A549 (cell line): ENCODE results near the gene TBXT.

Source experiments
- CEBPB ChIP-seq, 2 experiments: fragments of >200 bp in 1 of 2; sonication (Bioruptor Twin) in 1 of 2; formaldehyde crosslinking in 1 of 2; IDR thresholded peaks; 2 replicates each; pipeline ENCODE4 v1.6.1; 2012 to 2016
- CHD2 ChIP-seq: fragments of 150-350 bp; IDR thresholded peaks from 2 replicates; pipeline ENCODE4 v1.6.1; 2014; ENCODE audit warnings: low read length; ENCODE audit not compliant: partially characterized antibody
- HDAC2 ChIP-seq: fragments of 200-600 bp; sonication (generic); IDR thresholded peaks from 2 replicates; pipeline ENCODE4 v1.6.1; 2016
- HOXA7 ChIP-seq: fragments of 250-450 bp; sonication (Bioruptor Pico); IDR thresholded peaks from 2 replicates; pipeline ENCODE4 v1.5.0; 2020; ENCODE audit warnings: mild to moderate bottlenecking, moderate library complexity
- JUN ChIP-seq, 2 experiments: fragments of >200 bp; sonication (Bioruptor Twin); formaldehyde crosslinking; IDR thresholded peaks; 2 replicates in 1 of 2; 3 replicates in 1 of 2; pipeline ENCODE4 v1.6.1; 2016 to 2017
- MAX ChIP-seq: IDR thresholded peaks from 2 replicates; pipeline ENCODE4 v1.6.1; 2012
- MAZ ChIP-seq: fragments of 150-350 bp; IDR thresholded peaks from 2 replicates; pipeline ENCODE4 v1.6.1; 2014; ENCODE audit warnings: antibody characterized with exemption, low read depth, low read length, borderline replicate concordance
- MYC ChIP-seq: IDR thresholded peaks from 2 replicates; pipeline ENCODE4 v1.6.1; 2012; ENCODE audit warnings: mild to moderate bottlenecking, inconsistent platforms, low read length, improper control_type of control experiment, borderline replicate concordance
- SREBF2 ChIP-seq: fragments of 450-650 bp; IDR thresholded peaks from 2 replicates; pipeline ENCODE4 v1.6.1; 2014; ENCODE audit warnings: mild to moderate bottlenecking, moderate library complexity
- TF ChIP-seq, protein P1 (sequence below): fragments of >200 bp; sonication (Bioruptor Twin); formaldehyde crosslinking; IDR thresholded peaks from 3 replicates; pipeline ENCODE4 v1.5.1; 2016

- TF ChIP-seq JUN (IDR thresholded peaks at IDR 0.05) (no peak), CHD2 (no peak), MYC (no peak), SREBF2 (no peak), CEBPB (IDR thresholded peaks at IDR 0.05) (no peak), MAX (no peak), MAZ (no peak), HOXA7 (CRISPR knock-in tag) (no peak), HDAC2 (no peak)
- TF ChIP-seq, protein P1, sequence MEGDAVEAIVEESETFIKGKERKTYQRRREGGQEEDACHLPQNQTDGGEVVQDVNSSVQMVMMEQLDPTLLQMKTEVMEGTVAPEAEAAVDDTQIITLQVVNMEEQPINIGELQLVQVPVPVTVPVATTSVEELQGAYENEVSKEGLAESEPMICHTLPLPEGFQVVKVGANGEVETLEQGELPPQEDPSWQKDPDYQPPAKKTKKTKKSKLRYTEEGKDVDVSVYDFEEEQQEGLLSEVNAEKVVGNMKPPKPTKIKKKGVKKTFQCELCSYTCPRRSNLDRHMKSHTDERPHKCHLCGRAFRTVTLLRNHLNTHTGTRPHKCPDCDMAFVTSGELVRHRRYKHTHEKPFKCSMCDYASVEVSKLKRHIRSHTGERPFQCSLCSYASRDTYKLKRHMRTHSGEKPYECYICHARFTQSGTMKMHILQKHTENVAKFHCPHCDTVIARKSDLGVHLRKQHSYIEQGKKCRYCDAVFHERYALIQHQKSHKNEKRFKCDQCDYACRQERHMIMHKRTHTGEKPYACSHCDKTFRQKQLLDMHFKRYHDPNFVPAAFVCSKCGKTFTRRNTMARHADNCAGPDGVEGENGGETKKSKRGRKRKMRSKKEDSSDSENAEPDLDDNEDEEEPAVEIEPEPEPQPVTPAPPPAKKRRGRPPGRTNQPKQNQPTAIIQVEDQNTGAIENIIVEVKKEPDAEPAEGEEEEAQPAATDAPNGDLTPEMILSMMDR, result no peak
Measured at GRCh38 chr6:166201878-166202277, 34.2 kb upstream of the TBXT start.
